IMR-90 (cell line): ENCODE data around the gene SDC1. TPM values are rescaled to one million over a fixed set of nuclear protein-coding genes. Genes with fewer than 3 reads are reported as not detected.

Experiments used
- ATAC-seq: fragments of 200-7000 bp; cut with Tn5 transposase; 2 replicates; pipeline ENCODE4 v1.9.1; 2020; ENCODE audit warnings: low read depth, mild to moderate bottlenecking, moderate library complexity
- BruUV-seq: library from RNA; stranded (reverse); fragments of 400-500 nt; replicated peaks from 2 replicates; lab custom pipeline; 2021; lab: Mats Ljungman, UMichigan
- CTCF ChIA-PET: fragments of 300-600 bp; formaldehyde crosslinking; extraction: SDS; loops from one replicate; lab custom pipeline; 2021; ENCODE audit warnings: antibody characterized with exemption; lab: Yijun Ruan, JAX
- POLR2A ChIA-PET: fragments of 300-600 bp; sonication (Branson Sonifier 250); formaldehyde crosslinking; loops from one replicate; lab custom pipeline; 2022; ENCODE audit warnings: antibody characterized with exemption; ENCODE audit not compliant: unreplicated experiment; lab: Charles Lee
- DNase-seq: peaks from one replicate; pipeline ENCODE4 v3.0.0; 2013
- H2AFZ ChIP-seq: replicated peaks from 2 replicates; pipeline ENCODE3; 2013; ENCODE audit warnings: low read length, mild to moderate bottlenecking; ENCODE audit not compliant: poor library complexity
- H2AK5ac ChIP-seq: 2 replicates; pipeline ENCODE4 v1.6.1; 2013; ENCODE audit warnings: low read depth, low read length, inconsistent platforms
- H2AK9ac ChIP-seq: replicated peaks from 2 replicates; pipeline ENCODE3; 2013; ENCODE audit warnings: mild to moderate bottlenecking, low read depth, low read length, moderate library complexity; ENCODE audit not compliant: poor library complexity
- H2BK120ac ChIP-seq: 2 replicates; pipeline ENCODE4 v1.6.1; 2013; ENCODE audit warnings: low read depth, low read length, inconsistent platforms
- H2BK15ac ChIP-seq: 3 replicates; pipeline ENCODE4 v1.6.1; 2013; ENCODE audit warnings: low read depth, low read length, inconsistent platforms
- H2BK20ac ChIP-seq: 2 replicates; pipeline ENCODE4 v1.6.1; 2013; ENCODE audit warnings: low read depth, mild to moderate bottlenecking, inconsistent platforms, low read length, moderate library complexity
- H2BK5ac ChIP-seq: 2 replicates; pipeline ENCODE4 v1.6.1; 2013; ENCODE audit warnings: mild to moderate bottlenecking, low read depth, low read length, inconsistent platforms; ENCODE audit not compliant: poor library complexity, severe bottlenecking
- H3K14ac ChIP-seq: replicated peaks from 2 replicates; pipeline ENCODE4 v1.6.1; 2013; ENCODE audit warnings: low read depth, low read length, inconsistent platforms
- H3K18ac ChIP-seq: 2 replicates; pipeline ENCODE4 v1.6.1; 2013; ENCODE audit warnings: low read depth, low read length, control low read depth
- H3K23ac ChIP-seq: 2 replicates; pipeline ENCODE4 v1.6.1; 2013; ENCODE audit warnings: low read depth, low read length, inconsistent platforms
- H3K27ac ChIP-seq: 2 replicates; pipeline ENCODE4 v1.5.1; 2013; ENCODE audit warnings: mild to moderate bottlenecking, control low read depth, low read length; ENCODE audit not compliant: insufficient read depth
- H3K27me3 ChIP-seq: 2 replicates; pipeline ENCODE4 v1.6.1; 2013; ENCODE audit warnings: low read length; ENCODE audit not compliant: control insufficient read depth, insufficient read depth
- H3K36me3 ChIP-seq: 2 replicates; pipeline ENCODE4 v1.6.1; 2013; ENCODE audit warnings: low read length, mixed read lengths; ENCODE audit not compliant: control insufficient read depth, insufficient read depth
- H3K4ac ChIP-seq: 2 replicates; pipeline ENCODE4 v1.6.1; 2013; ENCODE audit warnings: low read depth, low read length, inconsistent platforms
- H3K4me1 ChIP-seq: 2 replicates; pipeline ENCODE4 v1.6.1; 2013; ENCODE audit warnings: low read length, mixed read lengths; ENCODE audit not compliant: control insufficient read depth, insufficient read depth
- H3K4me2 ChIP-seq: 2 replicates; pipeline ENCODE4 v1.6.1; 2013; ENCODE audit warnings: low read depth, mild to moderate bottlenecking, control low read depth, low read length, moderate library complexity
- H3K4me3 ChIP-seq: 2 replicates; pipeline ENCODE4 v1.5.1; 2013; ENCODE audit warnings: low read depth, mild to moderate bottlenecking, control low read depth, low read length, moderate library complexity; ENCODE audit not compliant: insufficient read depth
- H3K56ac ChIP-seq: 2 replicates; pipeline ENCODE4 v1.6.1; 2013; ENCODE audit warnings: low read length, inconsistent platforms; ENCODE audit not compliant: insufficient read depth; ENCODE audit errors: extremely low read depth
- H3K79me1 ChIP-seq, 2 experiments: 2 replicates each; pipeline ENCODE4 v1.6.1; 2013; ENCODE audit warnings: low read length in 2 of 2, inconsistent platforms in 1 of 2, low read depth in 1 of 2
- H3K9ac ChIP-seq: 2 replicates; pipeline ENCODE4 v1.6.1; 2013; ENCODE audit warnings: low read depth, low read length, control low read depth
- H3K9me1 ChIP-seq: 2 replicates; pipeline ENCODE4 v1.6.1; 2013; ENCODE audit warnings: low read length, inconsistent platforms; ENCODE audit not compliant: insufficient read depth
- H3K9me3 ChIP-seq: 2 replicates; pipeline ENCODE4 v1.6.1; 2013; ENCODE audit warnings: low read length; ENCODE audit not compliant: control insufficient read depth, insufficient read depth
- H4K20me1 ChIP-seq: 2 replicates; pipeline ENCODE4 v1.6.1; 2013; ENCODE audit warnings: low read length, inconsistent platforms; ENCODE audit not compliant: insufficient read depth
- H4K5ac ChIP-seq: 2 replicates; pipeline ENCODE4 v1.6.1; 2013; ENCODE audit warnings: mild to moderate bottlenecking, low read depth, low read length, control low read depth
- H4K8ac ChIP-seq, 2 experiments: 2 replicates each; pipeline ENCODE4 v1.6.1; 2013; ENCODE audit warnings: low read depth in 2 of 2, low read length in 2 of 2, control low read depth in 1 of 2, inconsistent platforms in 1 of 2
- H4K91ac ChIP-seq: 2 replicates; pipeline ENCODE4 v1.6.1; 2013; ENCODE audit warnings: low read depth, low read length, inconsistent platforms; ENCODE audit not compliant: insufficient read depth
- MXI1 ChIP-seq: IDR thresholded peaks from 2 replicates; pipeline ENCODE4 v1.6.1; 2012; ENCODE audit warnings: low read depth, mild to moderate bottlenecking, low read length, moderate library complexity, borderline replicate concordance
- WGBS, 2 experiments: methylation state at CpG; one replicate each; pipeline versions ENCODE4 v1.1.5 to v1.1.7; 2013; ENCODE audit warnings: missing lambda C conversion rate in 2 of 2; ENCODE audit not compliant: insufficient read length in 1 of 2; ENCODE audit errors: extremely low coverage in 2 of 2; 5-methylcytosine and 5-hydroxymethylcytosine counted together
- dilution Hi-C: fragments of 300-500 bp; cut with HindIII; formaldehyde crosslinking; loops from one replicate; pipeline ENCODE4 v1.14.3; 2018; ENCODE audit warnings: low sequenced_read_pairs; ENCODE audit not compliant: unreplicated experiment
- in situ Hi-C: fragments of 300-500 bp; cut with MboI; formaldehyde crosslinking; loops from 3 replicates; pipeline ENCODE4 v1.14.3; 2019; ENCODE audit warnings: low sequenced_read_pairs, inconsistent platforms, mixed read lengths
- intact Hi-C: fragments of 100-400 bp; cut with micrococcal nuclease; formaldehyde crosslinking; loops from 2 replicates; pipeline ENCODE4 v1.10.0; 2022
- polyA plus RNA-seq, 3 experiments: library from polyadenylated mRNA; depleted of rRNA; stranded (reverse); fragments of >200 nt; gene quantifications; 2 replicates each; pipeline ENCODE4 v1.2.3, GENCODE V29; 2012; ENCODE audit warnings: low replicate concordance in 1 of 3
- total RNA-seq: library from RNA; depleted of rRNA; stranded (reverse); fragments of >200 nt; gene quantifications from 2 replicates; pipeline ENCODE4 v1.2.3, GENCODE V29; 2012

The SDC1 gene
- total and polyA plus RNA-seq, 2 of the 4 experiments (the other 2 are of a cell fraction): 22.0 to 28.3 TPM

DNA sequence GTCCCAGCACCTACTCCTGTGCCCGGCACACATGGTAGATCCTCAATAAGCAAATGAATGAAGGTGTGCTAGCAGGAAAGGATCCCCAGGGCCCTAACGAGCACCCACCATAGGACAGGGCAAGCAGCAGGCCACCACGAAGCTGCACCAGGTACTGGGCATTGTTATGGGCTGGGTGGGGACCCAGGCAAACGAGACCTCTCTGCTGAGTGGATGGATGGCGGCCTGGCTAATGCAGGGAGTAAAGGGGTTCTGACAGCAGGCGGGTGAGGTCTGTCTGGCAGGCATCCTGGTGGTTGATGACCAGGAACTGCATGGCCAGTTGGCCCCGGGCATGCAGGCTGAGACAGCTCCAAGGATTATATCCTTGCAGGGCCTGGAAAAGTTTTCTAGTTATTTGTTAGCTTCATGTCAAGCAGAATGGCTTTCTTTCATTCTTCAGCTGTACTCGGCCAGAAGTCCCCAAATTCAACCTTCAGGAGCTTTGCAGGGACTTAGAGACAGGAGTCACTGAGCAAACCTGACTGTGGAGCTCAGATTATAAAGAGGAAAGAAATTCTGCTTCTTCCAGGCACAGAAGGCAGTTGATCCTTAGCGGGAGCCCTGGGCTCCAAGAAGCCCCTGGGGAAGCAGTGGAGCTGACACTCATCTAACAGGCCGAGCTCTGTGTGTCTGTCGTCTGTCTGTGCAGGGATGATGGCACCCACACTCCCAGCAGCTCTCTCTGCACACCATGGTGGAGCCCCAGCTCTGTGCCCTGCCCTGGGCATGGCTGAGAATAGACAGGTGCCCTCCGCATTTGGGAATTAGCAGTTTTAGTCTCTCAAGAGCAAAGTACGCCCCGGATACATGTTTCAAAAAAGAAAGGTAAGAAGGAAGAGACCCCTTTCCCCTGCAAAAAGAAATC is 51.2 kb downstream of the SDC1 start:
- POLR2A ChIA-PET: no interaction called here
- Histone ChIP-seq H3K23ac (no peak overlapping the region), H3K4me1 (no peaks in the 10 kb centered on the region), H2AK5ac (no peak overlapping the region), H4K20me1 (no peaks in the 10 kb centered on the region), H2BK5ac (no peak overlapping the region), H3K4me2 (no peak overlapping the region), H3K4ac (no peak overlapping the region), H3K27ac (no peak overlapping the region), H2BK120ac (no peak overlapping the region), H3K9me3 (no peaks in the 10 kb centered on the region), H4K5ac (no peak overlapping the region), H2AFZ (no peak overlapping the region), H2AK9ac (no peak overlapping the region), H2BK20ac (no peak overlapping the region), H3K56ac (no peak overlapping the region), H2BK15ac (no peak overlapping the region), H3K9ac (no peak overlapping the region), H3K14ac (no peak overlapping the region), H3K18ac (no peak overlapping the region), H3K27me3 (0 out of 2 replicates have a peak, but pooled peaks cover 3% of the 10 kb centered on the region), H3K4me3 (no peak overlapping the region), H4K8ac (no peak overlapping the region), H3K36me3 (no peaks in the 10 kb centered on the region), H4K91ac (no peak overlapping the region), H3K79me1 (no peaks in the 10 kb centered on the region), H3K9me1 (peaks cover 2% of the 10 kb centered on the region; the same call in 1 of the 2 replicates)
- BruUV-seq: no TSS peak
- ATAC-seq (no peak), DNase-seq (no peak)
- intact Hi-C loops: no loop called here
- dilution Hi-C loops: no loop called here
- WGBS, 2 experiments: 86% methylated on average over 6 of the region's 14 CpGs; no CpG with 5 or more reads in 1 of the 2 experiments
- TF ChIP-seq MXI1: no peak
- in situ Hi-C loops: no loop called here
- CTCF ChIA-PET: no interaction called here
